ENCODE results near the gene AAMDC.

- TF ChIP-seq CTCF (IDR thresholded peaks at IDR 0.05) (no peak), POLR2A (IDR thresholded peaks at IDR 0.05) (no peak), EP300 (IDR thresholded peaks at IDR 0.05) (no peak)
These were observed 21.6 kb upstream of the AAMDC start for GRCh38 chr11:77799338-77799737.
